Astrocyte (in vitro differentiated cells and primary cell): ENCODE measurements around the gene PPP1R14C. TPM values are rescaled to one million over a fixed set of nuclear protein-coding genes. Genes with fewer than 3 reads are reported as not detected.
A peak's percentile ranks its signal among the peaks of the same experiment; 100 is the strongest.

Experiments
- DNase-seq: peaks from one replicate; pipeline ENCODE4 v3.0.0-alpha.2; 2010; ENCODE audit warnings: low read depth
- FAIRE-seq: peaks from 2 replicates; lab custom pipeline; 2011; peaks lifted over from hg19 to GRCh38; lab: Jason Lieb, UNC
- H2AFZ ChIP-seq: 2 replicates; pipeline ENCODE4 v1.6.0; 2012; ENCODE audit warnings: low read depth, low read length, inconsistent platforms
- H3K27ac ChIP-seq: 2 replicates; pipeline ENCODE4 v1.5.1; 2011; ENCODE audit warnings: low read depth, low read length, inconsistent platforms
- H3K27me3 ChIP-seq: 2 replicates; pipeline ENCODE4 v1.6.0; 2011; ENCODE audit warnings: low read length, inconsistent platforms; ENCODE audit not compliant: insufficient read depth
- H3K36me3 ChIP-seq: 2 replicates; pipeline ENCODE4 v1.5.1; 2011; ENCODE audit warnings: low read length, inconsistent platforms; ENCODE audit not compliant: insufficient read depth
- H3K4me1 ChIP-seq: 2 replicates; pipeline ENCODE4 v1.5.1; 2011; ENCODE audit warnings: low read length, inconsistent platforms; ENCODE audit not compliant: insufficient read depth
- H3K4me2 ChIP-seq: 2 replicates; pipeline ENCODE4 v1.6.0; 2012; ENCODE audit warnings: low read length, inconsistent platforms
- H3K4me3 ChIP-seq: 2 replicates; pipeline ENCODE4 v1.5.1; 2011; ENCODE audit warnings: low read depth, mild to moderate bottlenecking, low read length, inconsistent platforms; ENCODE audit not compliant: insufficient read depth
- H3K79me2 ChIP-seq: 2 replicates; pipeline ENCODE4 v1.6.0; 2012; ENCODE audit warnings: mild to moderate bottlenecking, low read length, inconsistent platforms; ENCODE audit not compliant: insufficient read depth
- H3K9ac ChIP-seq: 2 replicates; pipeline ENCODE4 v1.6.0; 2012; ENCODE audit warnings: mild to moderate bottlenecking, low read length, inconsistent platforms
- H3K9me3 ChIP-seq: 2 replicates; pipeline ENCODE4 v1.5.1; 2012; ENCODE audit warnings: low read depth, mild to moderate bottlenecking, low read length, inconsistent platforms; ENCODE audit not compliant: insufficient read depth
- H4K20me1 ChIP-seq: 2 replicates; pipeline ENCODE4 v1.6.0; 2012; ENCODE audit warnings: low read length, inconsistent platforms; ENCODE audit not compliant: insufficient read depth
- H3K27ac Mint-ChIP-seq: one replicate; pipeline ENCODE4 v1.8.0; 2021; ENCODE audit warnings: mild to moderate bottlenecking, mixed read lengths; ENCODE audit not compliant: unreplicated experiment
- H3K27me3 Mint-ChIP-seq: one replicate; pipeline ENCODE4 v1.8.0; 2021; ENCODE audit warnings: low read depth, mixed read lengths; ENCODE audit not compliant: unreplicated experiment
- H3K36me3 Mint-ChIP-seq: one replicate; pipeline ENCODE4 v1.8.0; 2021; ENCODE audit warnings: low read depth, mixed read lengths; ENCODE audit not compliant: unreplicated experiment
- H3K4me1 Mint-ChIP-seq: one replicate; pipeline ENCODE4 v1.8.0; 2021; ENCODE audit warnings: low read depth, mixed read lengths; ENCODE audit not compliant: unreplicated experiment
- H3K4me3 Mint-ChIP-seq: one replicate; pipeline ENCODE4 v1.8.0; 2021; ENCODE audit warnings: mild to moderate bottlenecking, moderate library complexity, mixed read lengths; ENCODE audit not compliant: unreplicated experiment
- H3K9me3 Mint-ChIP-seq: one replicate; pipeline ENCODE4 v1.8.0; 2021; ENCODE audit warnings: mild to moderate bottlenecking, mixed read lengths; ENCODE audit not compliant: unreplicated experiment
- EZH2 ChIP-seq: IDR thresholded peaks from 2 replicates; pipeline ENCODE4 v1.6.1; 2012; ENCODE audit warnings: mild to moderate bottlenecking, low read length, inconsistent platforms; ENCODE audit not compliant: insufficient read depth
- total RNA-seq: library from RNA; stranded (reverse); gene quantifications from 2 replicates; pipeline ENCODE4 v1.2.1, GENCODE V29; 2021
- TF ChIP-seq, protein P1 (sequence below): IDR thresholded peaks from 2 replicates; pipeline ENCODE4 v1.5.1; 2011; ENCODE audit warnings: low read depth, mild to moderate bottlenecking, inconsistent platforms, low read length, moderate library complexity; ENCODE audit not compliant: insufficient read depth

PPP1R14C gene
- total RNA-seq, 1 donor from 2014 or later: 3.9 TPM

DNA sequence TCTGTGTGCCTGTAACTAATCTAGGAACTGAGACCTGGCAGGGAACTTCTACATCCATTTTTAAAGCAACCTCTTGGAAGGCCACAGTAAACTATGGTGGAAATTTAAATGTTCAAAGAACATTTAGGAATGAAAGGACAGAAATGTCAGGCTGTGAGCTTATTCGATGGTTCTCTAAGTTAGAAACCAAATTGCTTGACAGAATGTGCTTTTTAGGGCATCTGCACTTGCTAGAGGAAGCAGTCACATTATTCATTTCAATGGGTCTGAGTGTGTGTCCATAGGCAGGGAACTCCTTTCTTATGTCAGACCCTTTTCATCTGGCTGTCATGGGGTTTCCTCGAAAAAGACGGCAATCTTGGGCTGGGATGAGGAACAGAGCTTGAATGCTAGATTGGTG lies 84.4 kb downstream of the PPP1R14C start:
- TF ChIP-seq, protein P1, sequence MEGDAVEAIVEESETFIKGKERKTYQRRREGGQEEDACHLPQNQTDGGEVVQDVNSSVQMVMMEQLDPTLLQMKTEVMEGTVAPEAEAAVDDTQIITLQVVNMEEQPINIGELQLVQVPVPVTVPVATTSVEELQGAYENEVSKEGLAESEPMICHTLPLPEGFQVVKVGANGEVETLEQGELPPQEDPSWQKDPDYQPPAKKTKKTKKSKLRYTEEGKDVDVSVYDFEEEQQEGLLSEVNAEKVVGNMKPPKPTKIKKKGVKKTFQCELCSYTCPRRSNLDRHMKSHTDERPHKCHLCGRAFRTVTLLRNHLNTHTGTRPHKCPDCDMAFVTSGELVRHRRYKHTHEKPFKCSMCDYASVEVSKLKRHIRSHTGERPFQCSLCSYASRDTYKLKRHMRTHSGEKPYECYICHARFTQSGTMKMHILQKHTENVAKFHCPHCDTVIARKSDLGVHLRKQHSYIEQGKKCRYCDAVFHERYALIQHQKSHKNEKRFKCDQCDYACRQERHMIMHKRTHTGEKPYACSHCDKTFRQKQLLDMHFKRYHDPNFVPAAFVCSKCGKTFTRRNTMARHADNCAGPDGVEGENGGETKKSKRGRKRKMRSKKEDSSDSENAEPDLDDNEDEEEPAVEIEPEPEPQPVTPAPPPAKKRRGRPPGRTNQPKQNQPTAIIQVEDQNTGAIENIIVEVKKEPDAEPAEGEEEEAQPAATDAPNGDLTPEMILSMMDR: no peak
- no peak for TF ChIP-seq EZH2
- H3K9me3 ChIP-seq: no peaks in the 10 kb centered on the region
- FAIRE-seq: no peak
- Mint-ChIP-seq H3K27me3 (no peaks in the 10 kb centered on the region), H3K36me3 (no peaks in the 10 kb centered on the region), H3K4me3 (no peak overlapping the region), H3K4me1 (peaks cover 33% of the 10 kb centered on the region), H3K9me3 (peaks cover 2% of the 10 kb centered on the region), H3K27ac (no peak overlapping the region)
- H3K27me3 ChIP-seq: no peaks in the 10 kb centered on the region
- H3K4me2 ChIP-seq: no peak overlapping the region
- no peak overlapping the region for H3K27ac ChIP-seq
- H3K79me2 ChIP-seq: no peaks in the 10 kb centered on the region
- H3K9ac ChIP-seq: no peak overlapping the region
- H2AFZ ChIP-seq: no peak overlapping the region
- DNase-seq: no peak
- H3K4me1 ChIP-seq: peaks cover 20% of the 10 kb centered on the region
- H3K36me3 ChIP-seq: no peaks in the 10 kb centered on the region
- H3K4me3 ChIP-seq: no peak overlapping the region
- H4K20me1 ChIP-seq: no peaks in the 10 kb centered on the region

DNA sequence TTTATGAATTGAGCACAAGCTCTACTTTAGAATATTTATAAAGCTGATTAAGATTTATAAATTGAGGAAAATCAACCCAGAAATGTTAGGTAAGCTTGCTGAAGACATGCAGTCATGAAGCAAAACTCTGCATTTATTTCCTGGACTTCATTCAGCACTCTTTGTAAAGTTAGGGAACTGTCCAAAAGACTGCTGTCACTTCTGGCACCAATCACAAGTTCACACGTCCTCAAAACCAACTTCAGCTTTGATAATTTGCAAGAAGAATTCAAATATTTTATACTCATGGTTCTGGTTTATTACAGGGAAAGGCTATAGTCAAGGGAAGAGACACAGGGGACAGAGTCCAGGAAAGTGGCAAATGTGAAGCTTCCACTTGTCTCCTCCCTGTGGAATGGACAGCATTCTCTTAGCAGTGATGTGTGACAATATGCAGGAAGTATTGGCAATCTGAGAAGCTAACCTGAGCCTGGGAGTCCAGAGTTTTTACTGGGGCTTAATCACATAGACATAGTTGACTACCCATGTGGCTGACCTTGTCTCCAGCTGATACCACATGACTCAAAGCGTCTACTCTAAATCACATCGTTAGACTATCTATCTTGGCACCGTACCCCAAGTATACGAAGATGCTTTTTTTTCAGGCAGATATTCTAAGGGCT lies 85.4 kb downstream of the PPP1R14C start:
- no peaks in the 10 kb centered on the region for H3K9me3 Mint-ChIP-seq
- Histone ChIP-seq H3K4me3 (no peak overlapping the region), H3K27me3 (no peaks in the 10 kb centered on the region), H3K9me3 (no peaks in the 10 kb centered on the region), H3K4me2 (no peak overlapping the region), H3K79me2 (no peaks in the 10 kb centered on the region), H3K27ac (no peak overlapping the region), H3K36me3 (no peaks in the 10 kb centered on the region), H3K9ac (no peak overlapping the region), H4K20me1 (no peaks in the 10 kb centered on the region), H2AFZ (no peak overlapping the region), H3K4me1 (peaks cover 20% of the 10 kb centered on the region)
- peaks cover 33% of the 10 kb centered on the region for H3K4me1 Mint-ChIP-seq
- FAIRE-seq (peak; percentile 17), DNase-seq (no peak)
- no peak overlapping the region for H3K4me3 Mint-ChIP-seq
- TF ChIP-seq EZH2: no peak
- TF ChIP-seq, protein P1: no peak
- no peaks in the 10 kb centered on the region for H3K36me3 Mint-ChIP-seq
- H3K27me3 Mint-ChIP-seq: no peaks in the 10 kb centered on the region
- no peak overlapping the region for H3K27ac Mint-ChIP-seq

GRCh38 chr6:150229436-150230163 lies 86.8 kb downstream of the PPP1R14C start:
- FAIRE-seq: no peak
- peak; percentile 66 for DNase-seq
- H3K27me3 ChIP-seq: no peaks in the 10 kb centered on the region
- no peak for TF ChIP-seq EZH2
- TF ChIP-seq, protein P1: no peak
- H3K9ac ChIP-seq: peak overlapping the region; percentile 31
- peaks cover 20% of the 10 kb centered on the region for H3K4me1 ChIP-seq
- no peaks in the 10 kb centered on the region for H4K20me1 ChIP-seq
- peak overlapping the region; percentile 20 for H2AFZ ChIP-seq
- H3K36me3 ChIP-seq: no peaks in the 10 kb centered on the region
- H3K9me3 Mint-ChIP-seq: no peaks in the 10 kb centered on the region
- no peaks in the 10 kb centered on the region for H3K79me2 ChIP-seq
- peaks cover 33% of the 10 kb centered on the region for H3K4me1 Mint-ChIP-seq
- H3K27me3 Mint-ChIP-seq: no peaks in the 10 kb centered on the region
- H3K36me3 Mint-ChIP-seq: no peaks in the 10 kb centered on the region
- peak overlapping the region; percentile 17 for H3K27ac ChIP-seq
- peak overlapping the region; percentile 63 for H3K4me2 ChIP-seq
- H3K4me3 ChIP-seq: no peak overlapping the region
- H3K27ac Mint-ChIP-seq: peak overlapping the region; percentile 79
- no peak overlapping the region for H3K4me3 Mint-ChIP-seq
- no peaks in the 10 kb centered on the region for H3K9me3 ChIP-seq
